Measurements from ENCODE around the gene SLC66A1.

Gene SLC66A1

DNA sequence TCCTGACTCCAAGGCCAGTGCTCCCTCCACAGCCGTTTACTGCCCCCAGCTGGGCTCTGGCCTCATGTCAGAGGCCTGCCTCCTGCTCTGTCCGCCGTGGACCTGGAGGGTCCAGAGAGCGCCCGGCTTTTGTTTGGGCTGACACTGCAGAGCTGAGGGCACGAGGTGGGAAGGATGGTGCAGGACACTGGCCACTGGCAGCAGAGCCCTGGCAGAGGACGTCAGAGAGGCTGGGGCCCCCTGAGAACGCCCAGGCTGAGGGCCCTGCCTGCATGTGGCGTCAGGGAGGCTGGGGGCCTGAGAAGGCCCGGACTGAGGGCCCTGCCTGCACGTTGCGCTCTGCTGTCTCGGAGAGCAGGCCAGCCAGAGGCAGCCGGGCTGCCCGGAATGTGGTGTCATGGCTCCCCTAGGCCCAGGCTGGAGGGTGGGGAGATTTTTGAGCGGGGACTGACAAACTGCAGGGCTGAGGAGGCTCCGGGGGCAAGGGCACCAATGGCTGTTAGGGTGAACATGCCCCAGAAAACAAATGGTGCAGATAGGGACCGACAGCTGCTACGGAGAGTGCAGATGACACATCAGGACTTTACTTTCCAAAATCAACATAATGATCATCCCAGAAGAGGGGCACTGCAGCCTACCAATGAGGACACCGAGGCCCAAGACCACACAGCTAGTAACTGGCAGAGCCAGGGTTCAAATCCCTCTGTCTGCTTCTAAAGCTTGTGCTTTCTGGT is 31.7 kb downstream of the SLC66A1 start:
- no peak for DNase-seq

DNA sequence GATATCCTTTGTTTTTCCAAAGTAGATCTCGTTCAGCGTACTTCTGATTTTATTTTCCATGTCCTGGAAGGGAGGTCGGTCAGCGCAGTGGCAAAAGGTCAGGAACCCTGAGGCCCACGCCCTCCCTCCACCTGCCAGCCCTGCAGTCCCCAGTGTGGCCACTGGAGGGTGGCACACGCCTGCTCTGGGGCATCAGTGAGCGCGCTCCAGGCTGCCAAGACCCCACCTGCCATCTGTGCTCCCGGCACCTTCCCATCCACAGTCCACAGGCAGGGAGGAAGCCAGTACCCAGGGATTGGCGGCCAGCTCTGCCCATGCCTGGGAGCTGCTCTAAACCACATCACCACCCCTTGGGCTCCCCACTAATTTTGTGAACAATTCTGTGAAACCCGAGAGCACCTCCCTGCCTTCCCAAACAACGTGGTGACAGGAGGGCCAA is 32.3 kb downstream of the SLC66A1 start:
- no peak for DNase-seq

DNA sequence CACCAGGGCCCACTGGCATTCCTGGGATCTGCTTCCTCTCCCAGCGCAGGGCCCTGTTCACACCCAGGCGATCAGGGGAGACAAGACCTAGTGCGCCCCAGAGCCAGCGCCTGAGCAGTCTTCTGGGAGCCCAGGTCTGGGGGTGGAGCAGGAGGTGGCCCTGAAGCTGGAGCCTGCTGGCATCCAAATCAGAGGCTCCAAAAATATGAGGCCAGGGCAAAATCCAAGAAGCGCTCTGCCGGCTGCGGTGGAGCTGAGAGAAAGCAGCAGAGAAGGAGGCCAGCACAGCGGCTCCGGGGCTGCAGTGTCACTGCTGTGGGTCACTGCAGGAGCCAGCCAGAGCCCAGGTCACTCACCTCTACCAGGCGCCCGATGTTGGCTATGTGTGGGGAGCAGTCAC is 32.7 kb downstream of the SLC66A1 start:
- no peak for DNase-seq

DNA sequence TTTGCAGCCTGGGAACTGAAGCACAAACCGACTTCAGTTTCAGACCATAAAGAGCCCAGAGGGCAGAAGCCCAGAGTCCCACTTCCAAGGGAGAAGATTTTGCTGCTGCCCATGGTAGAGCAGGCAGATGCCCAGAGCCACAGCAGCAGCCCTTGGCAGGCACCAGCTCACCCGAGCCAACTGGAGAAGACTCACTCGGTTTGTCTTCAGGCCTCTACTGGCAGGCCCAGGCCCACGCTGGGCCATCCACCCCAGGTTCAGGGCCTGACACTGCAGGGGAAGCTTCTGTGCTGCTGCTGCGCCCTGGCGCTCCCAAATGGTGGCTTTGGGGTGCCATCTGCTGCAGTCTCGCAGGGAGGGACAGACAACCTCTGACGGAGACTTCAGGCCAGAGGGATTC is 33.3 kb downstream of the SLC66A1 start:
- DNase-seq = no peak

DNA sequence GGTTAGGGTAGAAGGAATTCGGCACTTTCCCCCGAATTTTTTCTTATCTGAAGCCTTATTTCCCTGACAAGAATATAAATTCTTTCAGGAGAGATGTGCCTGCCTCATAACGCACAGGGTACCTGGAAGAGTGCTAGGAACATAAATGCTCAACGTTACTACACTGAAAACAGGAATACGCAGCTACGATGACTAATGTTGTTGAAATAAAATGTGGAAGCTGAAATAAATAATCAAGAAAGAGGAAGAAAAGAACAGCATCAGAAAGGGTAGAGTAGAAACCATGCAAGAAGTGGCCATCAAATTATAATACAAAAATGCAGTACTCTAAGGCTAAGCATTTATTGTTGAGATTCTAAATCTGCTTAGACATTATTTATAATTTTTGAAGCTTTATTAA is 33.9 kb downstream of the SLC66A1 start:
- DNase-seq = no peak

DNA sequence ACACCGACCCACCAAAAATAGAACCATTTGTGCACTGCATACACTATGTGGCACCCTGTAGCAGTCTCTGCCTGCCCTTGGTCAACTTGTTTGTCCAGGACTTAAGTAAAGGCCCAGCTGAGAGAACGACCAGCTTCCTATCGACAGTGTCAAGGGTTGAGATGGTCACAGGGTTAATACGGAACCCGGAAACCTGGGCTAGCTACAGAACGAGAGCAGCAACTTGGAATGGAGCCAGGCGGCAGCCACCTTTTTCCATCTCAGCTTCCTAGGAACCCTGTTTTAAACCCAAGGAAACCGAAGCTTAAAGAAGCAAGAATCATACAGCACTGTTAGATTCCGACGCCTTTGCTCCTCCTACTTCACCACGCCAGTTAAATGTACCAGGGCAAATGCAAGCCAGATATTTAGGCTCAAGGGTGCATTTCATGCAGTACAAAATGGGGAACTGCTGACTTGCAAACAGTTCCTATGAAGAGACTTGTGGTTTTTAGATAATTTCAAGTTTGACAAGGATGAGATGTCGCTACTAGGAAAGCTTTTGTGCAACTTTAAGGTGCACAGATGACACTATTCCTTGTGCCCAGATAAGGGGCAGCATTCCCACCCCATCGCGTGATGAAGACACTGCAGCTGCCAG is 35.5 kb downstream of the SLC66A1 start:
- no peak for DNase-seq

DNA sequence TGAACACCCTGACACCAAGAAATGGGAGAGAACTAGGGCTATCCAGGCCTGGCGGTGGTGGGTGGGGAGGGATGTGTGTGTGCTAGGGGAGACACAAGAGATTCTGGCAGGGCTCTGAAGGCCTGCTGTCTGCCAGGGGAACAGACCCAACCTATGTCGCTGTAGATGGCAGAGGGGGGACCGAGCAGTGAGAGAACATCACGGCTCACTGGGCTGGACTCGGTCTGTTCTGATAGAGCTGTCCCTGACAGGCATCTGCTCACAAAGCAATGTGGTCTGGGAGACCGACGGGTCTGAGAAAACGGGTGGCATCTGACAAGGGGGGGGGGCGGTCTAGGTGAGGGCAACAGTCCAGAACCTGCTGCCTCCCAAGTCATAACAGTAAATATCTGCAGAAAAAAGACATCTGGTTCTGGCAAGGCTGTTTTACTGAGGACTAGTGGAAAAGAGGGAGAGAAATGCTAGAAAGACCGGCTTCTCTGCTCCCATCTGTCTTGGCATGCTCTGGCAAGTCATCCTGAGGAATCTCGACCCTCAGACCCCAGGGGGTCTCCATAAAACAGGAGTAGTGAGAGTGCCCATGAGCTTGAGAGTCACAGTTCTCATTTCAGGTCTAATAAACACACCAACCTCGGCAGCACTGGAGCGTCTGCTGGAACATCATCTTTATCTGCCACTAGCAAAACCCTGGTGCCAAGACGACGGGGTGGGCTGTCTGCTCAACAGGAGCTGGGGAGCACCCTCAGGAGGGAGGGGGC is 36.5 kb downstream of the SLC66A1 start:
- no peak for DNase-seq

DNA sequence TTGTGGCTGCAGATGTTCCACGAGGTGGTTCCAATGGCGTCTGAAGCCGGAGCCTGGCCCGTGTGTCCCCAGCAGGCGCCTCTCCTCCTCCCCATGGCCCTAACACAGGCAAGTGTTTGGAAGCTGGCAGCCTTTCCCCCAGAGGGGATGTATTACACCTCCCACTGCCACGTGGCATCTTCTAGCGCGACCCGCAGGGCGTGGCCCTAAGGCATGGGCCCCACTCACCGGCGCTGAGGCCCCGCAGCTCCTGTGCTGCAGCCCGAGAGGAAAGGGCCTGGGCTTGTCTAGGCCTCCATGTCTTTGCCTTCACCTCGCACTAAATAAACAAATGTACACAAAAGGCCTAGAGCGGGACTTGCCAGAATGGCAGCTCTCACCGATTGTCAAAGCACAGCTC is 37.9 kb downstream of the SLC66A1 start:
- no peak for DNase-seq

DNA sequence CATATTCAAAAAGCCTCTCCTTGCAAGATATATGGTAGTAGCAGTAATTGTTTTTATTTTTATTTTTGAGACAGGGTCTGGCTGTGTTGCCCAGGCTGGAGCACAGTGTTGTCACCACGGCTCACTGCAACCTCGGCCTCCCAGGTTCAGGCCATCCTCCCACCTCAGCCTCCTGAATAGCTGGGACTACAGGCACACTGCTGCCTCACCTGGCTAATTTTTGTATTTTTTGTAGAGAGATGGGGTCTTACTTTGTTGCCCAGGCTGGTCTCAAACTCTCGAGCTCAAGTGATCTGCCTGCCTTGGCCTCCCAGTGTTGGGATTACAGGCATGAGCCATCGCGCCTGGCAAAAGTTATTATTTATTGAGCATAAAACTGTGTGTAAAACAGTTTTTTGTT is 38.4 kb downstream of the SLC66A1 start:
- no peak for DNase-seq

DNA sequence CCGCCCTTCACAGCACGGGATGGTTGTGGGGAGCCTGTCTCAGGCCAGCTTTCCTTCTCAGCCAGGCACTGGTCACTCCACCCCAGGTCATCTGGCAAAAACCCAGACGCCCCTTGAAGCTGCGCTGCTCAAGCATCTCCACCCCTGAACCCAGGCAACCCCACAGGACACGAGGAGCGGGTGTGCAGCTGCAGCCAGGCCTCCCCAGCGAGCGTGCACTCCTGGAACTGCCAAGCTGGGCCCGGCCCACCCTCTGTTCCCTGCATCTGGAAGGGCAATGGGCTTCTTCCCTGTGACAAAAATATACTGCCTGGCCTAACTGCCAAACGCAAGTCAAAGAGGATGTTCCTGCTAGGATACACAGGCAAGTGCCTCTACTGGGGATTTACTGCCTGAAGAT is 39.7 kb downstream of the SLC66A1 start:
- DNase-seq = no peak

DNA sequence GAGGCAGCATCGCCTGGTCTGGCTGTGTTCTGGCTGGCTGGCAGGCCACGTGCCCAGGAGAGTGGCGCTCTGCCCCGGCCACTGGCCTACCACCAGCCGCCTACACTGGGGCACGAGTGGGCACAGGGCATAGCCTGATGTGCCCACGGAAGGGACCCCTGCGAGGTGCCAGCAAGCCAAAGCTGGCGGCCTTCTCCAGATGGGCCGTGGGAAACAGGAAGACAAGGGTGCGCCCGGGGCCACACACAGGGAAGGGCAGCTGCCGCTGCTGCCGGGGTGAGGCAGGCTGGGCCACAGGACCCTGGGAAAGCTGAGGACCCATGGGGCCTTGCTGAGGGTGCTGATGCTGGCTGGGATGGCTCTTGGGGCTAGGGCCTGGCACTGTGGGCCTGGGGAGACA is 40.7 kb downstream of the SLC66A1 start:
- DNase-seq = no peak

DNA sequence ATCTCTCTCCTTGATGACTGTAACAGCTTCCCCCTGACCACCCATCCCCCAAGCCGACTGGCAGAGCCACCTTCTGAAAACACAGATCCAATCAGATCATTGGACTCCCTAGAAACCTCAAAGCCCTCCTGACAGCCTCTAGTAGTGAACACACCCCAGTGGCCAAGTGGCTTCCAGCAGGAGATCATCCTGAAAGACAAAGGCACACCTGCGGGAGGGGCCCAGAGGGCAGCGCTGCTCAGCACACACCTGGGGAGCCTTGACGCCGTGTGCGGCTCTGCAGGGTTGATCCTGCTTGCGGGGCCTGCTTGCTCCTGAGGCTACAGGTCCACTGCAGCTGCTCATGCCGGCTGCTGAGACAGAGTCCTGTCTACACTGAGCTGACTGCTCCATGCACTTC is 41.5 kb downstream of the SLC66A1 start:
- DNase-seq = no peak

DNA sequence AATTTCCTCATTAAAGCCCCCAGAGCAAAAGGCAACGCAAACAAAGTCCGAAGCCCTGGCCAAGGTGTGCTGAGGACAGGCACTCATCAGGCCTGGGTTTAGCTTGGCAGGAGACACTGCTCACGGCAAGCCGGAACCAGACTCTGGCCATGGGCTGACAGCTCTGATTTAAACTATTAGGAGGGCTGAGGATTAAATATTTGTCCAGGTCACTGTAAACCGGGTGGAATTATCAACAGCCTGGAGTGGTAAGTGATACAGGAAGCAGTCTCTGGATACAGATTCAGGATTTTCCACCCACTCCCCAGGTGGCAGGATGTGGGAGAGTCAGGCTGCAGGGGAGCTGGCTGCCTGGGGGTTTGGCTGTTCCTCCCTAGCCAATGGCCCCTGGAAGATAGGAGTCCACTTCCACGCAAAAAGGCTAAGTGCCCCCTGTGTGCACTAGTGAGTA is 42.4 kb downstream of the SLC66A1 start:
- no peak for DNase-seq

DNA sequence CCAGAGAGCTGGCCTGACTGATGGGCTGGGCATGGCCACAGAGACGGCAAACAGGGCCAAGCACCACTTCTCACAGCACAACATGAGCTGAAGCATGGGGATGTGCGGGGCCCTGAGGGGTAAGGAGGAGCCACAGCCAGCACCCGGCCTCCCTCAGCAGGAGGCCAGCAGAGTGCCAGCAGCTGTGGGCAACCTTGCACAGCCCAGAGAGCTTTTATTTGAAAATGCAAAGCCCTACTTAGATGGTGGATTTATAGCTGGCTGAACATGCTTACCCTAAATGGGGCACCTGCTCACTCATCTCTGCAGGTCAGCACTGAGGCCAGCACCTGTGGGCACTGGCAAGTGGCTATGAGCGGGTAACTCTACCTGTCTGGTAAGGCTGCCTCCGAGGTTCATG is 44.1 kb downstream of the SLC66A1 start:
- no peak for DNase-seq

DNA sequence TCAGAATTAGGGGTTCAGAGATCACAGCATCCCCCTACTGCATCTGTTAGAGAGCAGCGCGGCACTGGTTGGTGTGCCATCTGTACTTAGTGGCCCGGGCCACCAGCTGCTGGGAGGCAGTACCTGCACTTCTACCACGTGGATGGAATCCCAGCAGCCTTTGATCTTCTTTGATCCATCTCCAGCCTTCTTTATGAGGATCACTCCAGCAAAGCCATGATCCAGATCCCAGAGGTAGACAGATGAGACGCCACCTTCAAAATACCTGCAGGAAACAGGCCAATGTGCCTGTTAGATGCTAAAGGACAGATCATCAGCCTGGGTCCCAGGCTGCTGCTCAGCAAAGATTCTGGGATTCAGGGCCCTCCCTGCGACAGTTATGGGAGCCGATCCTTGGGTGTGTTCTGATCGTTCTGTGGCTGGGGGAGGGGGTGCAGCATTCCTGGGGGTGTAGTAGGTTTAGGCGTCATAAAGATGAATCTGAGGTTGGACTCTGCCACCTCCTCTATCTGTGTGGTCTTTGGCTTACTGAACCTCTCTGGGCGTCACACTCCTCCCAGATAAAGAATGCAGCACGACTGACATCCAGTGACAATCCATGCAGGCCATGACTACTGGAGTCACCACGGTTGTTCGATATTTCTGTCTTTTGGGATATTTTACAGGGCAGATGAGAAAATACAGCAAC is 45.3 kb downstream of the SLC66A1 start:
- no peak for DNase-seq

DNA sequence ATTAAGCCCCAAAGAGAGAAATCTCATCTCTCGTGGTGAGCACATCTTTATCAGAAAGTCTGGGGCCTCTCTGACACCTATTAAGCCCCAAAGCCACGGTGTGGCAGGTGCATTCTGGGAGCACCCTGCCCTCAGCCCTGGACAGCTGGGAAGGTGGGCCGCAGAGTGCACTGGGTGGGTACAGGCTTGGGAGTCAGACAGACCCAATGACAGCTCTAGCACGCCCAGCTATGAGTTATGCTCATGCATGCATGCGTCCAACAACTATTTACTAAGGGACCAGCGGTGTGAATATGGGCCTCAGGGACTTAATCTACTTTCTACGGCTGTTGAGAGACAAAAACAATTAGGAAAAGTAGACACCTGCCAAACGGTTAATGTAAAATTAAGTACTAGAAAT is 46.6 kb downstream of the SLC66A1 start:
- DNase-seq = no peak

DNA sequence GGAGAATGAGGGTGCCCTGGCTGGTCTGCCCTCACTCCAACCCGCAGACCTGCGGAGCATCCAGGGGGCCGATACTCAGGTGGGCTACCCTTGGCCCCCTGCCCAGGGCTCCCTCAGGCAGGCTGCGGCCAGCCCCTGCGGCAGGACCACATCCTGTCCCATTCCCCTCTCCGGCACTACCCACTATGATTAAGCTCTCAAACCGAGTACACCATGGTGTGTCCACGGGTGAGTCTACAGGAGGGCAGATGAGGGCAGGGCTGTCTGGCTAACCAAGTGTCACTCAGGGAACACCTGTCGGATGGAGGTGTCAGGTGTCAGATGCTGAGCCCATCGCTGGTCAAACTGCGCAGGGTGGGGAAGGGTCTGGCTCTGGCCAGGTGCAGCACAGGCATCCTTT is 47.2 kb downstream of the SLC66A1 start:
- DNase-seq = no peak

DNA sequence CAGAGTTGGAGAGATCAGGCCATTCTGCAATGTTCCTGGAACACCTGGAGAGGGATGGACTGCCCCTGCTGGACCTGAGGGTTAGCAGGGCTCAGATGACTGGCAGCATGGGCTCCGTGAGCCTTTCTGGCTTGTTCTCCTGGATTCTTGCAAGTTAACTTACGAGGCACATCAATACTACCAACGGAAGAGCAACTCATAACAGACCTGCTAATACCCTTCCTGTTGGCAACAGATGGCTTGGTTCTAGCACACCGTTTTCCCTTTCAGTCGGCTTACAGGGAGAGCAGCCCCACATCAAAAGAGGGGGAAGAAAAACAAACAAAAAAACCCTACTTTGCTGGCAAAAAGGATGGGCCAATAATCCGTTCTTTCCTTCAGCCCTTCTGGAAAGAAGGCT is 47.9 kb downstream of the SLC66A1 start:
- DNase-seq = no peak

DNA sequence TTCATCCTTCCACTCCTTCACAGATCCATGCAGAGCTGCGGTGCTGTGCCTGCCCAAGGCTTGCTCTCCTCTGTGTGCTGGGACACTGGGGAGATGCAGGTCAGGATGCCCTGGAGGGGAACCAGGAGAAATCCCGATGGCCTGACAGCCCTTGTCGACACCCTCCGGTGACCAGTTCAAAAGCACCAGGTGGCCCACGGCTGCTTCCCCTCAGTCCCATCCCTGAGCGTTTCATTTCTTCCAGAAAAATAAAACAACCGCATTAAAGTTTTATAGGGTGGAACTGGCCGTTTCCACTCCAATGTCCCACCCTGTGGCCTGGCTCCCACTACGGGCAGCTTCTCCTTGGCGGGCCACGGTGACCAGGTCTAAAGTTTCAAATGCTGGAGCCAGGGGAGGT is 48.3 kb downstream of the SLC66A1 start:
- DNase-seq = no peak

DNA sequence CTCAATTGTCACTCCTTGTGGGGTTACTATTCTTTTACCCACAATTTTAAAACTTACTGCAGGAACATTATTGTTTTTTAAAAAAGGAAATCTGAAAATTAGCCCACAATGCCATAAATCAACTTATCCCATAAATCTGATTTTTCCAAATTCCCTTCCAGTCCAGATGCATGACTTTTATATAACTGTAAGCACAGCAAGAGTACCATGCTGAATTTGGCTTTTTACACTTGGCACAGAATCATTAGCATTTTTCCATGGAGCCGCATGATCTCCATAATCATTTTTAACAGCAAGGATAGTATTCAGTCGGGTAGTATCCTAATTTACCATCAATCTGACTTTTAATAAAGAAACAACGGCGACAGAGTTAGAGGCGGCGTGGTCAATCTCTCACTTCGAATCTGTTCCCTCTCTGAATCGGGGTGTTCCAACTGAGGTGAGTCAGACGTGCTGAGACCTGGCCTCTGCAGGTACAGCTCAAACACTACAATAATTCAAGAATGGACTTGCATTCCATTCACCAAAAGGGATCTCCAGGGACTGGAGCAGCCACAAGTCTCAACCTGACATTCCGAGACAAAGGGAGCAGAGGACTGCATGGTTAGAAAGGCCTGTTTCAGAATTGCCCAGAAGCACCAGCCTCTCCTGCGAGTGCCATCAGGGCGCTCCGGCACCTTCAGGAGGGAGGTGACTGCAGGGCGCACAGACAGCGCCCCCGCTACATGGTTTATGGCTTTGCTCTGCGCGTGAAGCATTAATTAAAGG is 48.9 kb downstream of the SLC66A1 start:
- DNase-seq = no peak

DNA sequence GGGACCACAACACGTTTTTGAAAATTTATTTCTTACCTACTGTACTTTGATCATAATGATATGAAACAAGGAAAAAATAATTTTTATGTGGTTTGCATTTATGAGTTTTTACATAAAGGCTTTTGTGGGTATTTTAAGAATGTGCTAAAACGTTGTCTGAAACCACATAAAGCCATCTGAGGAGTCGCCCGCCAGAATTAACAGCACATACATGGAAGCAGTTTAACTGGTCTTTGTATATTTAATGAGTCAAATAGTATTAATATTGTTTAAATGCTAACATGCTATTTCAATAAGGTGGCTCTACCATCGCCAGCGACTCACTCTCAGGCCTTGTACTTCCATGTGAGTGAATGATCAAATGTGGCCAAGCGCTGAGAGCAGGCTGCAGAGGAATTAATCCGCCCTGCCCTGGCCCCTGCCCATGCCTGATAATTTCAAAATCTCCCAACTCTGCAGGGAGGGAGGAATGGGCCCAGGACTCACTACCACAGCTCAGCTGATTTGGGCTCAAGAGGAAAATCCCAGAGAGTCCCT is 49.6 kb downstream of the SLC66A1 start:
- DNase-seq = no peak

DNA sequence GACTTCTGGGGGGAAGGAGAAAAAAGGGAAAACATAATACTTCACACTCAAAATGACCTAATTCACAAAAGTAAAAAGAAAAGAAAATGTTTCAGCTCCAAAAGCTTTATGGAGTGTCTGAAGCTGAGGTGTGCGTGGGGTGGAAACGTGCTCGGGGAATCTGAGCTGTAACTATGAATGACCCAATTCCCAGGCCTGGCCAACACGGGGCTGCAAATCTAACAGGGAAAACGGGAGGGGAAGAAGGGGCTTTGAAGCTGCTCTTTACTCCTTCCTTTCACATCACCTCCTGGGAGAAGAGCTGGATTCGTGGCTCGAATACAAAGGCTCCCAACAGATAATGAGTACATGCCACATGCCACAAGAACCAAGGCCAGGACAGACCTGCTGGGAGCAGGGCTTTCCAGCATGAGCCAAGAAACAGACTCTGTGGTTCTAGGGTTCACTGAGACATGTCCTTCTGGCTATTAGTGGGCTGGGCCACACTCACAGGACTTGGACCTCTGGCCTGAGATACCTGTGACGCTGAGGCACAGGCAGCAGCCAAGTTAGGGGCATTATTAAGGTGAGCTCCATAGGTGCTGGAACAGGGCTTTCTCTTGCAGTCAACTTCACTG is 51.5 kb downstream of the SLC66A1 start:
- DNase-seq = no peak

All from cortex of kidney (tissue), 1 donor.